SU-DHL-6 (cell line): ENCODE data around the gene AK2.

Experiments used
- CTCF ChIP-seq: fragments of 200-600 bp; sonication (generic); IDR thresholded peaks from one replicate; pipeline ENCODE4 v1.5.1; 2017; ENCODE audit warnings: antibody characterized with exemption, mild to moderate bottlenecking, low read length, moderate library complexity; ENCODE audit not compliant: insufficient read depth, poor library complexity, severe bottlenecking
- EZH2phosphoT487 ChIP-seq: fragments of 200-600 bp; sonication (generic), shearing (Covaris generic); conservative IDR thresholded peaks from 2 replicates; pipeline ENCODE4 v1.6.1; 2018; ENCODE audit warnings: mild to moderate bottlenecking, antibody characterized with exemption, low read length, moderate library complexity, mixed read lengths

GRCh38 chr1:33005117-33005837, 31.4 kb downstream of the AK2 start:
- no peak for TF ChIP-seq CTCF
- TF ChIP-seq EZH2phosphoT487: no peak
